HEK293 (cell line): ENCODE measurements around the gene EIF1.

Experiments
- CTCF ChIP-seq: fragments of 450-650 bp; formaldehyde crosslinking; IDR thresholded peaks from 2 replicates; pipeline ENCODE4 v1.5.1; 2016; ENCODE audit warnings: missing biosample characterization, missing genetic modification characterization
- EGR2 ChIP-seq: fragments of 450-650 bp; formaldehyde crosslinking; IDR thresholded peaks from 2 replicates; pipeline ENCODE4 v1.5.1; 2016; ENCODE audit warnings: low read depth, missing biosample characterization, missing genetic modification characterization
- KLF1 ChIP-seq: fragments of 450-650 bp; formaldehyde crosslinking; IDR thresholded peaks from 2 replicates; pipeline ENCODE4 v1.5.1; 2016; ENCODE audit warnings: missing biosample characterization, missing genetic modification characterization
- KLF9 ChIP-seq: fragments of 450-650 bp; formaldehyde crosslinking; IDR thresholded peaks from 2 replicates; pipeline ENCODE4 v1.5.1; 2016; ENCODE audit warnings: missing biosample characterization, missing genetic modification characterization, low read depth
- SCRT2 ChIP-seq: fragments of 450-650 bp; formaldehyde crosslinking; IDR thresholded peaks from 2 replicates; pipeline ENCODE4 v1.5.1; 2016; ENCODE audit warnings: missing biosample characterization, missing genetic modification characterization
- TRIM28 ChIP-seq: IDR thresholded peaks from 2 replicates; pipeline ENCODE4 v1.6.1; 2011; ENCODE audit warnings: low read length, control low read depth, borderline replicate concordance
- YY1 ChIP-seq: fragments of 450-650 bp; formaldehyde crosslinking; IDR thresholded peaks from 2 replicates; pipeline ENCODE4 v1.5.1; 2018; ENCODE audit warnings: missing biosample characterization, missing genetic modification characterization
- ZBTB20 ChIP-seq: fragments of 450-650 bp; formaldehyde crosslinking; IDR thresholded peaks from 2 replicates; pipeline ENCODE4 v1.5.1; 2016; ENCODE audit warnings: missing biosample characterization, missing genetic modification characterization
- ZBTB44 ChIP-seq: fragments of 450-650 bp; IDR thresholded peaks from 2 replicates; pipeline ENCODE4 v1.5.1; 2018; ENCODE audit warnings: missing biosample characterization, mild to moderate bottlenecking, missing genetic modification characterization
- ZBTB8A ChIP-seq: fragments of 450-650 bp; formaldehyde crosslinking; IDR thresholded peaks from 2 replicates; pipeline ENCODE4 v1.5.1; 2016; ENCODE audit warnings: missing biosample characterization, missing genetic modification characterization
- ZEB2 ChIP-seq: fragments of 450-650 bp; formaldehyde crosslinking; IDR thresholded peaks from 2 replicates; pipeline ENCODE4 v1.5.1; 2016; ENCODE audit warnings: missing biosample characterization, missing genetic modification characterization
- ZFP3 ChIP-seq: fragments of 450-650 bp; formaldehyde crosslinking; IDR thresholded peaks from 2 replicates; pipeline ENCODE4 v1.5.1; 2016; ENCODE audit warnings: low read depth, missing biosample characterization, missing genetic modification characterization
- ZNF10 ChIP-seq: fragments of 450-650 bp; formaldehyde crosslinking; IDR thresholded peaks from 2 replicates; pipeline ENCODE4 v1.5.1; 2017; ENCODE audit warnings: missing biosample characterization, missing genetic modification characterization
- ZNF16 ChIP-seq: fragments of 450-650 bp; formaldehyde crosslinking; IDR thresholded peaks from 2 replicates; pipeline ENCODE4 v1.5.1; 2016; ENCODE audit warnings: low read depth, missing biosample characterization, missing genetic modification characterization
- ZNF184 ChIP-seq: fragments of 450-650 bp; IDR thresholded peaks from 2 replicates; pipeline ENCODE4 v1.5.1; 2018; ENCODE audit warnings: missing biosample characterization, mild to moderate bottlenecking, missing genetic modification characterization
- ZNF239 ChIP-seq: fragments of 450-650 bp; formaldehyde crosslinking; IDR thresholded peaks from 2 replicates; pipeline ENCODE4 v1.5.1; 2016; ENCODE audit warnings: missing biosample characterization, missing genetic modification characterization
- ZNF350 ChIP-seq: fragments of 450-650 bp; formaldehyde crosslinking; IDR thresholded peaks from 2 replicates; pipeline ENCODE4 v1.5.0; 2017; ENCODE audit warnings: missing biosample characterization, mild to moderate bottlenecking, missing genetic modification characterization
- ZNF391 ChIP-seq: fragments of 450-650 bp; formaldehyde crosslinking; IDR thresholded peaks from 2 replicates; pipeline ENCODE4 v1.5.1; 2016; ENCODE audit warnings: low read depth, missing biosample characterization, missing genetic modification characterization, borderline replicate concordance
- ZNF394 ChIP-seq: fragments of 450-650 bp; formaldehyde crosslinking; IDR thresholded peaks from 2 replicates; pipeline ENCODE4 v1.5.1; 2016; ENCODE audit warnings: missing biosample characterization, missing genetic modification characterization, mild to moderate bottlenecking, moderate library complexity, borderline replicate concordance
- ZNF416 ChIP-seq: fragments of 450-650 bp; formaldehyde crosslinking; IDR thresholded peaks from 2 replicates; pipeline ENCODE4 v1.5.1; 2016; ENCODE audit warnings: missing biosample characterization, missing genetic modification characterization
- ZNF423 ChIP-seq: fragments of 450-650 bp; formaldehyde crosslinking; IDR thresholded peaks from 2 replicates; pipeline ENCODE4 v1.5.1; 2016; ENCODE audit warnings: missing biosample characterization, missing genetic modification characterization
- ZNF433 ChIP-seq: fragments of 450-650 bp; formaldehyde crosslinking; IDR thresholded peaks from 2 replicates; pipeline ENCODE4 v1.5.1; 2016; ENCODE audit warnings: missing biosample characterization, missing genetic modification characterization, low read depth
- ZNF596 ChIP-seq: fragments of 450-650 bp; IDR thresholded peaks from 2 replicates; pipeline ENCODE4 v1.5.0; 2018; ENCODE audit warnings: missing biosample characterization, mild to moderate bottlenecking, missing genetic modification characterization, moderate library complexity
- ZNF623 ChIP-seq: fragments of 450-650 bp; formaldehyde crosslinking; IDR thresholded peaks from 2 replicates; pipeline ENCODE4 v1.5.1; 2016; ENCODE audit warnings: missing biosample characterization, missing genetic modification characterization
- ZNF624 ChIP-seq: fragments of 450-650 bp; formaldehyde crosslinking; IDR thresholded peaks from 2 replicates; pipeline ENCODE4 v1.5.1; 2017; ENCODE audit warnings: missing biosample characterization, missing genetic modification characterization
- ZNF654 ChIP-seq: fragments of 450-650 bp; formaldehyde crosslinking; IDR thresholded peaks from 2 replicates; pipeline ENCODE4 v1.5.1; 2016; ENCODE audit warnings: low read depth, missing biosample characterization, missing genetic modification characterization
- ZNF701 ChIP-seq: fragments of 450-650 bp; formaldehyde crosslinking; IDR thresholded peaks from 2 replicates; pipeline ENCODE4 v1.5.1; 2016; ENCODE audit warnings: missing biosample characterization, missing genetic modification characterization
- TF ChIP-seq, protein P1 (sequence below): fragments of 450-650 bp; formaldehyde crosslinking; conservative IDR thresholded peaks from 2 replicates; pipeline ENCODE4 v1.5.1; 2016; ENCODE audit warnings: low read depth, missing biosample characterization, missing genetic modification characterization
- TF ChIP-seq, protein P2 (sequence below): fragments of 450-650 bp; formaldehyde crosslinking; IDR thresholded peaks from 2 replicates; pipeline ENCODE4 v1.5.1; 2016; ENCODE audit warnings: missing biosample characterization, missing genetic modification characterization

EIF1 gene

DNA sequence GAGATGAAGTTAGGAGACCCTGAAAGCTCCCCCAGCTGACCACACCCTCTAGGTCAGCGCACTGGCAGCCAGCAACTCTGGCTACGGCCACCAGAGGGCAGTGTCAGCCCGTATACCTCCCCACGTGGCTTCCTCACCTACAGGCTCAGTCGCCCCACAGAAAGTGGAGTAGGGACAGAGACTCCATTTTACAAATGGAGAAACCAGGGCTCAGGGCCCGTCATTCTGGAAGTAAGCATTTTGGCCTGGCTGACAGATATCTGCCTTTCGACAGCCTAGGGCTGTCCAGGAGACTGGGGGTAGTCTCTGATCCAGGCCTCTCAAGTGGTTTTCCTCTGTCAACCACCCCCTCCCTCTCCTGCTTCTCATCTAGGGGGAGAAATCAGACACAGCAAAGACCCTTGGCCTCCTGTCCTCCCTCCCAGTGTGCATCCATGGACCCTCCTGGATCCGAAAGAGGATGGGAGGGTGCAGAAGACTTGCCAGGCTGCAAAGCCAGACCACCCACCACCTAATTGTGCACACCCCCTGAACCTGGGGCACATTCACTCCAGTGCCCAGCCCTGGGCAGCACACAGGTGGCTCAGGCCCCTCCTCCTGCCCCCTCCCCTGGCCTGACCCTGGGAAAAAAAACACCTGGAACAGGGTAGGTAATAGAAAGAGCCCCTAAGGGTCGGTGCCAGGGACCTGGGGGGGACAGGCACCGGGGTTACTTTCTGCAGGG, 49.6 kb downstream of the EIF1 start (continued):
- TF ChIP-seq, protein P1, sequence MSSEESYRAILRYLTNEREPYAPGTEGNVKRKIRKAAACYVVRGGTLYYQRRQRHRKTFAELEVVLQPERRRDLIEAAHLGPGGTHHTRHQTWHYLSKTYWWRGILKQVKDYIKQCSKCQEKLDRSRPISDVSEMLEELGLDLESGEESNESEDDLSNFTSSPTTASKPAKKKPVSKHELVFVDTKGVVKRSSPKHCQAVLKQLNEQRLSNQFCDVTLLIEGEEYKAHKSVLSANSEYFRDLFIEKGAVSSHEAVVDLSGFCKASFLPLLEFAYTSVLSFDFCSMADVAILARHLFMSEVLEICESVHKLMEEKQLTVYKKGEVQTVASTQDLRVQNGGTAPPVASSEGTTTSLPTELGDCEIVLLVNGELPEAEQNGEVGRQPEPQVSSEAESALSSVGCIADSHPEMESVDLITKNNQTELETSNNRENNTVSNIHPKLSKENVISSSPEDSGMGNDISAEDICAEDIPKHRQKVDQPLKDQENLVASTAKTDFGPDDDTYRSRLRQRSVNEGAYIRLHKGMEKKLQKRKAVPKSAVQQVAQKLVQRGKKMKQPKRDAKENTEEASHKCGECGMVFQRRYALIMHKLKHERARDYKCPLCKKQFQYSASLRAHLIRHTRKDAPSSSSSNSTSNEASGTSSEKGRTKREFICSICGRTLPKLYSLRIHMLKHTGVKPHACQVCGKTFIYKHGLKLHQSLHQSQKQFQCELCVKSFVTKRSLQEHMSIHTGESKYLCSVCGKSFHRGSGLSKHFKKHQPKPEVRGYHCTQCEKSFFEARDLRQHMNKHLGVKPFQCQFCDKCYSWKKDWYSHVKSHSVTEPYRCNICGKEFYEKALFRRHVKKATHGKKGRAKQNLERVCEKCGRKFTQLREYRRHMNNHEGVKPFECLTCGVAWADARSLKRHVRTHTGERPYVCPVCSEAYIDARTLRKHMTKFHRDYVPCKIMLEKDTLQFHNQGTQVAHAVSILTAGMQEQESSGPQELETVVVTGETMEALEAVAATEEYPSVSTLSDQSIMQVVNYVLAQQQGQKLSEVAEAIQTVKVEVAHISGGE (tag by site-specific recombination): no peak
- TF ChIP-seq ZFP3 (tag by site-specific recombination) (no peak), ZNF394 (tag by site-specific recombination) (peak; percentile 64), SCRT2 (tag by site-specific recombination) (peak; percentile 57; the same call in 1 of the 2 replicates), ZEB2 (tag by site-specific recombination) (peak; percentile 79), ZNF423 (tag by site-specific recombination) (no peak), ZNF701 (tag by site-specific recombination) (no peak), ZNF654 (tag by site-specific recombination) (peak; percentile 96), ZNF596 (tag by site-specific recombination) (no peak), CTCF (tag by site-specific recombination) (peak; percentile 96), KLF1 (tag by site-specific recombination) (peak; percentile 67), ZNF16 (tag by site-specific recombination) (no peak), ZBTB44 (no peak), ZNF350 (tag by site-specific recombination) (no peak), ZNF623 (tag by site-specific recombination) (no peak), ZBTB8A (tag by site-specific recombination) (peak; percentile 41), ZNF391 (tag by site-specific recombination) (peak; percentile 49; the same call in 1 of the 2 replicates), ZBTB20 (tag by site-specific recombination) (no peak), EGR2 (no peak), ZNF416 (no peak), ZNF10 (tag by site-specific recombination) (no peak; the same call in 1 of the 2 replicates), ZNF433 (tag by site-specific recombination) (no peak), ZNF184 (tag by site-specific recombination) (0 out of 2 replicates have a peak, but pooled peaks have one; percentile 17), YY1 (tag by site-specific recombination) (peak; percentile 89), ZNF624 (no peak), ZNF239 (tag by site-specific recombination) (no peak), KLF9 (tag by site-specific recombination) (peak; percentile 85), TRIM28 (no peak)
- TF ChIP-seq, protein P2, sequence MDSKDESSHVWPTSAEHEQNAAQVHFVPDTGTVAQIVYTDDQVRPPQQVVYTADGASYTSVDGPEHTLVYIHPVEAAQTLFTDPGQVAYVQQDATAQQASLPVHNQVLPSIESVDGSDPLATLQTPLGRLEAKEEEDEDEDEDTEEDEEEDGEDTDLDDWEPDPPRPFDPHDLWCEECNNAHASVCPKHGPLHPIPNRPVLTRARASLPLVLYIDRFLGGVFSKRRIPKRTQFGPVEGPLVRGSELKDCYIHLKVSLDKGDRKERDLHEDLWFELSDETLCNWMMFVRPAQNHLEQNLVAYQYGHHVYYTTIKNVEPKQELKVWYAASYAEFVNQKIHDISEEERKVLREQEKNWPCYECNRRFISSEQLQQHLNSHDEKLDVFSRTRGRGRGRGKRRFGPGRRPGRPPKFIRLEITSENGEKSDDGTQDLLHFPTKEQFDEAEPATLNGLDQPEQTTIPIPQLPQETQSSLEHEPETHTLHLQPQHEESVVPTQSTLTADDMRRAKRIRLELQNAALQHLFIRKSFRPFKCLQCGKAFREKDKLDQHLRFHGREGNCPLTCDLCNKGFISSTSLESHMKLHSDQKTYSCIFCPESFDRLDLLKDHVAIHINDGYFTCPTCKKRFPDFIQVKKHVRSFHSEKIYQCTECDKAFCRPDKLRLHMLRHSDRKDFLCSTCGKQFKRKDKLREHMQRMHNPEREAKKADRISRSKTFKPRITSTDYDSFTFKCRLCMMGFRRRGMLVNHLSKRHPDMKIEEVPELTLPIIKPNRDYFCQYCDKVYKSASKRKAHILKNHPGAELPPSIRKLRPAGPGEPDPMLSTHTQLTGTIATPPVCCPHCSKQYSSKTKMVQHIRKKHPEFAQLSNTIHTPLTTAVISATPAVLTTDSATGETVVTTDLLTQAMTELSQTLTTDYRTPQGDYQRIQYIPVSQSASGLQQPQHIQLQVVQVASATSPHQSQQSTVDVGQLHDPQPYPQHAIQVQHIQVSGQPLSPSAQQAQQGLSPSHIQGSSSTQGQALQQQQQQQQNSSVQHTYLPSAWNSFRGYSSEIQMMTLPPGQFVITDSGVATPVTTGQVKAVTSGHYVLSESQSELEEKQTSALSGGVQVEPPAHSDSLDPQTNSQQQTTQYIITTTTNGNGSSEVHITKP (tag by site-specific recombination): peak; percentile 21; the same call in 1 of the 2 replicates
